SU-DHL-6 (cell line): ENCODE measurements around the gene SLC8A2.

Experiments used
- H2AFZ ChIP-seq: fragments of 200-600 bp; sonication (generic); 2 replicates; pipeline ENCODE4 v1.6.1; 2014; ENCODE audit warnings: low read depth, mild to moderate bottlenecking, moderate library complexity, mixed read lengths, antibody characterized with exemption, low read length; ENCODE audit not compliant: severe bottlenecking
- H3F3A ChIP-seq: fragments of 200-600 bp; shearing (Covaris generic); 2 replicates; pipeline ENCODE4 v1.6.0; 2016; ENCODE audit warnings: antibody characterized with exemption, mild to moderate bottlenecking; ENCODE audit not compliant: insufficient read depth
- H3K27ac ChIP-seq: fragments of 200-600 bp; sonication (generic); 2 replicates; pipeline ENCODE4 v1.5.1; 2016; ENCODE audit warnings: low read depth, mild to moderate bottlenecking, low read length, moderate library complexity, mixed read lengths
- H3K27me3 ChIP-seq: fragments of 200-600 bp; sonication (generic), shearing (Covaris generic); 2 replicates; pipeline ENCODE4 v1.6.0; 2014; ENCODE audit warnings: mild to moderate bottlenecking, low read length
- H3K36me3 ChIP-seq: fragments of 200-600 bp; sonication (generic); 2 replicates; pipeline ENCODE4 v1.6.1; 2014; ENCODE audit warnings: mild to moderate bottlenecking, low read length, mixed read lengths
- H3K4me2 ChIP-seq: fragments of 300-600, 200-600 bp; shearing (Covaris generic), sonication (generic); 2 replicates; pipeline ENCODE4 v1.6.0; 2014; ENCODE audit warnings: low read length, low read depth, mild to moderate bottlenecking; ENCODE audit not compliant: poor library complexity, severe bottlenecking
- H3K4me3 ChIP-seq: fragments of 200-600 bp; sonication (generic); 2 replicates; pipeline ENCODE4 v1.5.1; 2014; ENCODE audit warnings: antibody characterized with exemption, low read length, mild to moderate bottlenecking, mixed read lengths; ENCODE audit not compliant: insufficient read depth, poor library complexity, severe bottlenecking
- H3K79me2 ChIP-seq: fragments of 200-600 bp; sonication (generic); 2 replicates; pipeline ENCODE4 v1.6.1; 2014; ENCODE audit warnings: mild to moderate bottlenecking, low read length, moderate library complexity; ENCODE audit not compliant: insufficient read depth
- H3K9ac ChIP-seq: fragments of 200-600 bp; sonication (generic); 2 replicates; pipeline ENCODE4 v1.7.0; 2014; ENCODE audit warnings: mild to moderate bottlenecking, low read length
- H3K9me2 ChIP-seq: fragments of 200-600 bp; sonication (generic); replicated peaks from 2 replicates; pipeline ENCODE4 v1.6.1; 2014; ENCODE audit warnings: low read length; ENCODE audit not compliant: insufficient read depth
- H3K9me3 ChIP-seq: fragments of 200-600 bp; sonication (generic); 2 replicates; pipeline ENCODE4 v1.6.1; 2014; ENCODE audit warnings: low read length, mixed read lengths; ENCODE audit not compliant: insufficient read depth
- H4K20me1 ChIP-seq: fragments of 200-600 bp; sonication (generic); 2 replicates; pipeline ENCODE4 v1.6.1; 2014; ENCODE audit warnings: low read depth, mild to moderate bottlenecking, antibody characterized with exemption, low read length, moderate library complexity, mixed read lengths
- CTCF ChIP-seq: fragments of 200-600 bp; sonication (generic); IDR thresholded peaks from one replicate; pipeline ENCODE4 v1.5.1; 2017; ENCODE audit warnings: antibody characterized with exemption, mild to moderate bottlenecking, low read length, moderate library complexity; ENCODE audit not compliant: insufficient read depth, poor library complexity, severe bottlenecking
- EZH2phosphoT487 ChIP-seq: fragments of 200-600 bp; sonication (generic), shearing (Covaris generic); conservative IDR thresholded peaks from 2 replicates; pipeline ENCODE4 v1.6.1; 2018; ENCODE audit warnings: mild to moderate bottlenecking, antibody characterized with exemption, low read length, moderate library complexity, mixed read lengths

SLC8A2 gene

GRCh38 chr19:47479701-47480503 lies 8.2 kb upstream of the SLC8A2 start:
- Histone ChIP-seq H3F3A (peaks cover 5% of the 10 kb centered on the region; the same call in 1 of the 2 replicates), H3K79me2 (no peaks in the 10 kb centered on the region), H3K4me3 (no peak overlapping the region), H3K9ac (no peak overlapping the region), H3K9me3 (no peaks in the 10 kb centered on the region), H3K27me3 (no peaks in the 10 kb centered on the region), H3K36me3 (no peaks in the 10 kb centered on the region), H3K27ac (no peak overlapping the region), H3K9me2 (no peaks in the 10 kb centered on the region), H3K4me2 (no peak overlapping the region), H2AFZ (no peak overlapping the region), H4K20me1 (no peaks in the 10 kb centered on the region)
- TF ChIP-seq CTCF (no peak), EZH2phosphoT487 (no peak)

GRCh38 chr19:47476438-47476972 lies 4.8 kb upstream of the SLC8A2 start:
- no peak overlapping the region for H3K27ac ChIP-seq
- no peaks in the 10 kb centered on the region for H3K9me2 ChIP-seq
- H2AFZ ChIP-seq: no peak overlapping the region
- H3K27me3 ChIP-seq: no peaks in the 10 kb centered on the region
- peaks cover 4% of the 10 kb centered on the region; the same call in 1 of the 2 replicates for H3F3A ChIP-seq
- TF ChIP-seq EZH2phosphoT487 (no peak), CTCF (no peak)
- H4K20me1 ChIP-seq: no peaks in the 10 kb centered on the region
- no peak overlapping the region for H3K4me3 ChIP-seq
- no peak overlapping the region for H3K4me2 ChIP-seq
- H3K79me2 ChIP-seq: no peaks in the 10 kb centered on the region
- H3K36me3 ChIP-seq: no peaks in the 10 kb centered on the region
- H3K9me3 ChIP-seq: no peaks in the 10 kb centered on the region
- H3K9ac ChIP-seq: no peak overlapping the region

GRCh38 chr19:47475465-47475864 lies 3.8 kb upstream of the SLC8A2 start:
- Histone ChIP-seq H3K9me3 (no peaks in the 10 kb centered on the region), H3K4me3 (no peak overlapping the region), H3F3A (no peaks in the 10 kb centered on the region), H3K9me2 (no peaks in the 10 kb centered on the region), H3K9ac (no peak overlapping the region), H3K27me3 (no peaks in the 10 kb centered on the region), H2AFZ (no peak overlapping the region), H3K27ac (no peak overlapping the region), H3K79me2 (no peaks in the 10 kb centered on the region), H3K4me2 (no peak overlapping the region), H4K20me1 (no peaks in the 10 kb centered on the region), H3K36me3 (no peaks in the 10 kb centered on the region)
- TF ChIP-seq CTCF: no peak
- TF ChIP-seq EZH2phosphoT487: no peak
